Coronary artery (tissue), 2 donors: Measurements from ENCODE around the gene STK24.

ENCODE experiments used
- DNase-seq: peaks from one replicate; pipeline ENCODE4 v3.0.0-alpha.2; 2017; ENCODE audit warnings: low spot score
- H3K27ac ChIP-seq, 2 donors: fragments of 200-600 bp; sonication (generic); one replicate each; pipeline ENCODE4 v1.5.1; 2016 to 2019
- H3K4me3 ChIP-seq: fragments of 200-600 bp; sonication (generic); 2 replicates; pipeline ENCODE4 v1.5.1; 2016; ENCODE audit warnings: mild to moderate bottlenecking, moderate library complexity
- TF ChIP-seq, protein P1 (sequence below): fragments of 200-600 bp; sonication (generic); IDR thresholded peaks from one replicate; pipeline ENCODE4 v1.5.1; 2019; ENCODE audit warnings: antibody characterized with exemption

Gene STK24

DNA sequence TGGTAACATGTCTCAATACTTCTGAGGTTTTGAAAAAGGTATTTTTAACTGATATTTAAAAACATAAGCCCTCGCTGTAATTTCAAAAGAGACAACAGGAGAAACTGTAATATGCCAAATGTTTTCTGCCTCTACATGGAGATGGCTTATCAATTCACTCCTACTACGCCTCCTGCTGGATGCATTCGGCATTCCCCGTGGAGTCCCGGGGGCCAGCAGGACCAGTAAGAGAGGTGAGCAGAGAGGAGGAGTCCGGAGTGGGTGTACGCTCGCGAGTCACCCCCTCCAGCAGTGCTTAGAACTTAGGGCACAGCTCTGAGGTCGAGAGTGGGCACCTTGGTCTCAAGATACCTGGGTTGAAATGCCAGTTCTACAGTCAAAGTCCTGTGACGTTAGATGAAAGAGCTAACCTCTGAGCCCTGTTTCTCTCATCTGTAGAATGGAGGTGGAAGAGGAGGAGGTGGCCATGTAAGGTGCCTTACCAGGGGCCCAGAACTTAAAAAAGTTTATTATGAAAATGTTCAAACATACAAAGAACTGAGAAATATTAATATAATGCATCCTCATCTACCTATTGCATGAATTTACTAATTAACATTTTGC, 110.2 kb downstream of the STK24 start:
- Histone ChIP-seq H3K27ac (no peak overlapping the region), H3K4me3 (no peak overlapping the region)
- no peak for DNase-seq
- TF ChIP-seq, protein P1, sequence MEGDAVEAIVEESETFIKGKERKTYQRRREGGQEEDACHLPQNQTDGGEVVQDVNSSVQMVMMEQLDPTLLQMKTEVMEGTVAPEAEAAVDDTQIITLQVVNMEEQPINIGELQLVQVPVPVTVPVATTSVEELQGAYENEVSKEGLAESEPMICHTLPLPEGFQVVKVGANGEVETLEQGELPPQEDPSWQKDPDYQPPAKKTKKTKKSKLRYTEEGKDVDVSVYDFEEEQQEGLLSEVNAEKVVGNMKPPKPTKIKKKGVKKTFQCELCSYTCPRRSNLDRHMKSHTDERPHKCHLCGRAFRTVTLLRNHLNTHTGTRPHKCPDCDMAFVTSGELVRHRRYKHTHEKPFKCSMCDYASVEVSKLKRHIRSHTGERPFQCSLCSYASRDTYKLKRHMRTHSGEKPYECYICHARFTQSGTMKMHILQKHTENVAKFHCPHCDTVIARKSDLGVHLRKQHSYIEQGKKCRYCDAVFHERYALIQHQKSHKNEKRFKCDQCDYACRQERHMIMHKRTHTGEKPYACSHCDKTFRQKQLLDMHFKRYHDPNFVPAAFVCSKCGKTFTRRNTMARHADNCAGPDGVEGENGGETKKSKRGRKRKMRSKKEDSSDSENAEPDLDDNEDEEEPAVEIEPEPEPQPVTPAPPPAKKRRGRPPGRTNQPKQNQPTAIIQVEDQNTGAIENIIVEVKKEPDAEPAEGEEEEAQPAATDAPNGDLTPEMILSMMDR: peak; percentile 39

DNA sequence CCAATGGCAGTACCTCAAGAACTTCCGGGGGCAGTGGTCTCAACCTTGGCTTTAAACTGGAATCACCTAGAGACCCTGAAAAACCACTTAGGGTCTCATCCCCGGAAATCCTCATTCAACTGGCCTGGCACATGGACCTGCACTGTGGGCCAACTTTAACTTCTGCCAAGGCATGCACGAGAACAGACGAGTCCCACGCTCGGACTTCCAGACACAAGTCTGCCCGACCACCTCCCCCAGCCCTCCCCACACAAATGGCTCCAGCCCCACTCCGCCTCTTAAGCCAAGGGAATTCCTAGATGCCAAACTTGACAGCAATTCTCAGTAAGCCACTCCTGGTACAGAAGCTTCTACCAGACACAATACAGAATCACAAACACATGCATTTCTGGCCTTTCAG, 114.0 kb downstream of the STK24 start:
- TF ChIP-seq, protein P1: no peak
- no peak for DNase-seq
- Histone ChIP-seq H3K27ac (peak overlapping the region in 1 of 2 donors; percentile 25), H3K4me3 (no peak overlapping the region)

DNA sequence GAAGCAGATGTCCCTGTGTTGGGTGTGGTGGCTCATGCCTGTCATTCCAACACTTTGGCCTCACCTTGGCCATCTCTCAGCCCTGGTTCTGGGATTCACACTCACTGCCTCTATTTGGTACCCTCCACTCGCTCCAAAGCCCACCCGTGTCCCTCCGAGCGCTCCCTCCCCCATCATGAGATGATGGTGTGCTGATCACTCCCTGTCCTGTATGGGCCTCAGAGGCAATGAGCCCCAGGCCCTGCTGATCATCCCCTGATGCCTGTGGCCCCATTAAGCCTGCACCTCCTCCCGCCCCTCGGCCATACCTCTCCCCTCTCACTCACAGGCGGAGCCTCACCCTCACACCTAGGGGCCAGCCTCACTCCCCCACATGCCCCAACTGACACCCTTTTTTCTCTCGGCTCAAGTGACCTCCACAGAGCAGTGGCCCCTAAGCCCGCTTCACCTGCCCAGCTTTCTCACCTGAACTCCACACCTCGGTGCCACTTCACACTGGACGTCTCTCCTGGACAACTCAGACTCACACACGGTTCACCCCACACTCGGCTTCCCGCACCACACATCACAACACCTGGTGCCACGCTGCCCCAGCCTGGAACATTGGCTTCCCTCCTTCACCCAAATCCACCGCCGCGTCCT, 114.5 kb downstream of the STK24 start:
- TF ChIP-seq, protein P1: no peak
- H3K4me3 ChIP-seq: no peak overlapping the region
- DNase-seq: no peak
- peak overlapping the region in 1 of 2 donors; percentile 28 for H3K27ac ChIP-seq

DNA sequence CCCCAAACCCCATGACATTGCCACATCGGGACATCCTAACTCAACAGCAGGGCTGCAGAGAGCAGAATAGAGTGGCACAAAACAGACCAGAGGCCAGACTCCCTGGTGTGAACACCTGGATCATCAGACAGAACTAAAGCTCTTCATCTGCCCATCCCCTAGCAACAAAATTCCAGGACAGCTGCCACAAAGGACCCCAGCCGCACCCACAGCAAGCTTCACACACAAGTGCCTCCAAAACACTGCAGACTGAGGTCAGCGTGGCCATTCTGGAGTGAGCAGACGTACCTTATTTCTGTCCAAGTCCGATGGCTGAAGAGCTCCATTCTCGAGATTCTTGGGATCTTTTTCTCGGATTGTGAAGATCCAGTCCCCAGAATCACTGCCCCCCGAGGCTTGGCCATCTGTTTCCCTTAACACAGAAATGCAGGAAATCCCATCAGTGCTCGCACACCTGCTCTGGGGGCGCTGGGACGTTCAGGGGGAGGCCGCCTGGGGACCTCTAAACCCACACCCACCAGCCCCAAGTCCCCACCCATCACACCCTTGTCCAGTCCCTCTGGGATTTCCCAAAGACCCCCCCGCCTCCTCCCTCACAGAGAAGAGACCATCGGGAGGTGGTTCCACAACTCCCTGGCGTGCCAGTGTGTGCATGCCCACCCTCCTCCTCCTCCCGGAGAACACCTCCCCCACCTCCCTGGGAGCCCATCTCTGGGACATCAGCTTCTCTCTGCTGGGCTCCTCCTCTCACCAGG, 115.2 kb downstream of the STK24 start:
- no peak overlapping the region for H3K27ac ChIP-seq
- TF ChIP-seq, protein P1: no peak
- DNase-seq: no peak
- no peak overlapping the region for H3K4me3 ChIP-seq

DNA sequence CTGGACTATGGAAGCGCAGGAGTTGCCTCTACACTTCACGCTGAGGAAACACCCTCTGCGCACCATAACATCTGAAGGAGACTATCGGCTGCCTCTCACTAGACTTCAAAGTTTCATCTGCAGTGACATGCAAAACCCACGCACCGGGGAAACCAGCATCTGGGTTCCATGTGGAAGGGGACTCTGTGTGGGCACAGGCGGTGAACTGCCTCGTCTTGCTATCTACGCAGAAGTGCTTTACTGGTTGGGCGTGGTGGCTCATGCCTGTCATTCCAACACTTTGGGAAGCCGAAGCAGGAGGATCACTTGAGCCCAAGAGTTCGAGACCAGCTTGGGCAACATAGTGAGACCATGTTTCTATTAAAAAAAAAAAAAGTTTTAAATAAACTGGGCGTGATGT, 116.4 kb downstream of the STK24 start:
- Histone ChIP-seq H3K27ac (no peak overlapping the region), H3K4me3 (no peak overlapping the region)
- TF ChIP-seq, protein P1: no peak
- DNase-seq: no peak

DNA sequence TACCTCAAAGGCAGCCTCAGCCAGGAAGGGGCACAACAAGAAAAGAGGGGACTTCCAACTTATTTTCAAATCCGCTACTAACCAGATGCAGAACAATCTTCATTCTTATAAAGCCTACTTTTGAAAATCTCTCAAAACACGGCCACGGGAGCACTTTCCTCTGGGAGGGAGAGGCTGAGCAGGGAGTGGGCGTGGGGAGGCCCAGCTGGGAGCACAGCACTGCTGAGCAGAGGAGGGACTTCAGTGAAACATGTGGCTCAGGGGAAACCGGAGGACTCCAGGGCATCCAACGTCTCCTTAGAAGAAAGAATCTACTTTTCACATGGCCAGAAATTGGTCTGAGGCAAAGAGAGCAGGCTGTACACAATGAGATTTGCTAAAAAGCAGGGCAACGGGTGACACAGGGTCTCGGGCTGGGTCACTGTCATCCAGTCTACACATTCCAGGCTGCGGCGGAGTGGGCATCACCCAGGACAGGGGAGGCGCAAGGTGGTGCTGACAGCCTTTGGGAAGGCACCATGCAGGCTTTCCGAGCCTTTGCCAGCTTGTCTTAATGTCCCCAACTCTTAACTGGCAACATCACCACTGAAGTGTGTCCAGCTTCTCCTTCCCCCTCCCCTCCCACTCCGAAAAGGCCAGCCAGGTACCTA, 117.1 kb downstream of the STK24 start:
- no peak overlapping the region for H3K4me3 ChIP-seq
- no peak overlapping the region for H3K27ac ChIP-seq
- no peak for DNase-seq
- TF ChIP-seq, protein P1: no peak
